Bladder microvascular endothelial cell (primary cell): ENCODE results near the gene PODXL. TPM values are rescaled to one million over a fixed set of nuclear protein-coding genes. Genes with fewer than 3 reads are reported as not detected.

ENCODE experiments used
- total RNA-seq: library from RNA; depleted of rRNA; stranded (reverse); fragments of >200 nt; gene quantifications from 2 replicates; pipeline ENCODE4 v1.2.3, GENCODE V29; 2014

Gene PODXL
- 57.8 and 189 TPM in 2 replicates for total RNA-seq

GRCh38 chr7:131556053-131556908 lies at the start of gene PODXL:
TSS of gene PODXL (minus strand) at chr7:131556628. CDS start at chr7:131556359, 269 bp downstream.

Other genes starting within 250 kb of the PODXL start
- 11.3 and 48.3 TPM in 2 replicates for gene MKLN1, start 228.8 kb downstream of the PODXL start, total RNA-seq